Hepatocyte (in vitro differentiated cells): ENCODE results near the gene KCNJ2. TPM values are rescaled to one million over a fixed set of nuclear protein-coding genes. Genes with fewer than 3 reads are reported as not detected.

ENCODE experiments used
- DNase-seq: peaks from one replicate; pipeline ENCODE4 v3.0.0-alpha.2; 2016; ENCODE audit warnings: low spot score
- H2AFZ ChIP-seq: fragments of 200-600 bp; sonication (generic); 2 replicates; pipeline ENCODE4 v1.6.0; 2016; ENCODE audit warnings: antibody characterized with exemption, mild to moderate bottlenecking
- H3K27ac ChIP-seq: fragments of 200-600 bp; sonication (generic); 2 replicates; pipeline ENCODE4 v1.5.1; 2016; ENCODE audit warnings: mild to moderate bottlenecking
- H3K27me3 ChIP-seq: fragments of 200-600 bp; sonication (generic); 2 replicates; pipeline ENCODE4 v1.6.1; 2016
- H3K36me3 ChIP-seq: fragments of 200-600 bp; sonication (generic); replicated peaks from 2 replicates; pipeline ENCODE4 v1.5.1; 2016; ENCODE audit warnings: low read depth; ENCODE audit not compliant: insufficient read depth
- H3K4me1 ChIP-seq: fragments of 200-600 bp; sonication (generic); 2 replicates; pipeline ENCODE4 v1.5.1; 2016; ENCODE audit warnings: mild to moderate bottlenecking, moderate library complexity; ENCODE audit not compliant: insufficient read depth
- H3K4me2 ChIP-seq: fragments of 200-600 bp; sonication (generic); 2 replicates; pipeline ENCODE4 v1.6.0; 2016
- H3K4me3 ChIP-seq: fragments of 200-600 bp; sonication (generic); 2 replicates; pipeline ENCODE4 v1.5.1; 2016; ENCODE audit warnings: mild to moderate bottlenecking
- H3K79me2 ChIP-seq: fragments of 200-600 bp; sonication (generic); 2 replicates; pipeline ENCODE4 v1.6.0; 2017; ENCODE audit warnings: mild to moderate bottlenecking
- H3K9me2 ChIP-seq: fragments of 200-600 bp; sonication (generic); replicated peaks from 2 replicates; pipeline ENCODE4 v1.6.0; 2017; ENCODE audit warnings: mild to moderate bottlenecking; ENCODE audit not compliant: insufficient read depth
- H3K9me3 ChIP-seq: fragments of 200-600 bp; sonication (generic); 2 replicates; pipeline ENCODE4 v1.5.1; 2016; ENCODE audit warnings: low read depth, mild to moderate bottlenecking
- H4K20me1 ChIP-seq: fragments of 200-600 bp; sonication (generic); 2 replicates; pipeline ENCODE4 v1.6.0; 2016; ENCODE audit warnings: mild to moderate bottlenecking; ENCODE audit not compliant: insufficient read depth, poor library complexity, severe bottlenecking
- CTCF ChIP-seq: fragments of 200-600 bp; sonication (generic); IDR thresholded peaks from 2 replicates; pipeline ENCODE4 v1.5.1; 2016; ENCODE audit warnings: antibody characterized with exemption, mild to moderate bottlenecking; ENCODE audit not compliant: poor library complexity
- EZH2 ChIP-seq: fragments of 200-600 bp; sonication (generic); IDR thresholded peaks from 2 replicates; pipeline ENCODE4 v1.6.1; 2016; ENCODE audit warnings: antibody characterized with exemption, mild to moderate bottlenecking, borderline replicate concordance
- EZH2phosphoT487 ChIP-seq: fragments of 200-600 bp; sonication (generic); IDR thresholded peaks from one replicate; pipeline ENCODE4 v1.6.1; 2018; ENCODE audit warnings: antibody characterized with exemption, mild to moderate bottlenecking, low read depth, moderate library complexity; ENCODE audit not compliant: unreplicated experiment, severe bottlenecking
- WGBS: methylation state at CpG from one replicate; pipeline ENCODE4 v1.1.6; 2016; ENCODE audit warnings: low lambda C conversion rate; ENCODE audit errors: missing lambda C conversion rate; 5-methylcytosine and 5-hydroxymethylcytosine counted together
- polyA plus RNA-seq: library from polyadenylated mRNA; unstranded; fragments of >200 nt; fragmentation: Nextera tagmentation; extraction: Ambion mirVana; gene quantifications from 2 replicates; pipeline ENCODE4 v1.2.1, GENCODE V29; 2016
- total RNA-seq: library from RNA; depleted of rRNA; stranded (reverse); fragments of >200 nt; gene quantifications from 2 replicates; pipeline ENCODE4 v1.2.3, GENCODE V29; 2014

KCNJ2 gene
- total and polyA plus RNA-seq, 2 experiments from 2014 or later: 1.0 to 3.0 TPM

- Histone ChIP-seq H3K27ac (no peak overlapping the region), H3K4me1 (no peaks in the 10 kb centered on the region), H3K79me2 (peaks cover 5% of the 10 kb centered on the region), H4K20me1 (no peaks in the 10 kb centered on the region), H3K9me3 (no peaks in the 10 kb centered on the region), H3K27me3 (peaks cover 11% of the 10 kb centered on the region), H3K9me2 (no peaks in the 10 kb centered on the region), H2AFZ (no peak overlapping the region), H3K4me2 (no peak overlapping the region), H3K4me3 (no peak overlapping the region), H3K36me3 (no peaks in the 10 kb centered on the region)
- no peak for DNase-seq
- 96% methylated on average over 4 of the region's 4 CpGs for WGBS
- TF ChIP-seq EZH2 (no peak), EZH2phosphoT487 (no peak), CTCF (no peak)
Measured at GRCh38 chr17:70166615-70167014, 2.7 kb upstream of the KCNJ2 start.

GRCh38 chr17:70168044-70168976 is 1.0 kb upstream of the KCNJ2 start:
- Histone ChIP-seq H3K79me2 (peaks cover 9% of the 10 kb centered on the region), H3K27ac (peak overlapping the region; percentile 61), H2AFZ (peak overlapping the region; percentile 88), H3K27me3 (peaks cover 26% of the 10 kb centered on the region), H3K9me2 (no peaks in the 10 kb centered on the region), H3K9me3 (no peaks in the 10 kb centered on the region), H3K36me3 (no peaks in the 10 kb centered on the region), H3K4me2 (peak overlapping the region; percentile 97), H4K20me1 (no peaks in the 10 kb centered on the region), H3K4me3 (peak overlapping the region; percentile 22), H3K4me1 (no peaks in the 10 kb centered on the region)
- TF ChIP-seq EZH2 (no peak), CTCF (peak; percentile 74)
- peak; percentile 81 for DNase-seq
- 2% methylated on average over 45 of the region's 45 CpGs for WGBS

GRCh38 chr17:70169709-70170597 is 621 bp downstream of the KCNJ2 start:
- TF ChIP-seq EZH2phosphoT487: no peak
- TF ChIP-seq CTCF: no peak
- TF ChIP-seq EZH2: no peak
- Histone ChIP-seq H3K4me1 (no peaks in the 10 kb centered on the region), H3K27me3 (peaks cover 32% of the 10 kb centered on the region), H4K20me1 (no peaks in the 10 kb centered on the region), H3K4me3 (peak overlapping the region; percentile 22), H3K4me2 (peak overlapping the region; percentile 97), H3K9me3 (no peaks in the 10 kb centered on the region), H3K9me2 (no peaks in the 10 kb centered on the region), H2AFZ (peak overlapping the region; percentile 88), H3K27ac (peak overlapping the region; percentile 29), H3K36me3 (no peaks in the 10 kb centered on the region), H3K79me2 (peaks cover 9% of the 10 kb centered on the region)
- peak; percentile 24 for DNase-seq
- 13% methylated on average over 24 of the region's 24 CpGs for WGBS
